GM21619 (cell line): ENCODE results near the gene CHD3.
A peak's percentile ranks its signal among the peaks of the same experiment; 100 is the strongest.
"Not testable (repeated sequence)": the region's sequence is repeated elsewhere in the genome, so short reads cannot be mapped to it uniquely, and the experiment has no call there.

Source experiments
- ATAC-seq: cut with Tn5 transposase; IDR thresholded peaks from one replicate; pipeline ENCODE4 v1.9.1; 2021; ENCODE audit not compliant: unreplicated experiment

Gene CHD3

DNA sequence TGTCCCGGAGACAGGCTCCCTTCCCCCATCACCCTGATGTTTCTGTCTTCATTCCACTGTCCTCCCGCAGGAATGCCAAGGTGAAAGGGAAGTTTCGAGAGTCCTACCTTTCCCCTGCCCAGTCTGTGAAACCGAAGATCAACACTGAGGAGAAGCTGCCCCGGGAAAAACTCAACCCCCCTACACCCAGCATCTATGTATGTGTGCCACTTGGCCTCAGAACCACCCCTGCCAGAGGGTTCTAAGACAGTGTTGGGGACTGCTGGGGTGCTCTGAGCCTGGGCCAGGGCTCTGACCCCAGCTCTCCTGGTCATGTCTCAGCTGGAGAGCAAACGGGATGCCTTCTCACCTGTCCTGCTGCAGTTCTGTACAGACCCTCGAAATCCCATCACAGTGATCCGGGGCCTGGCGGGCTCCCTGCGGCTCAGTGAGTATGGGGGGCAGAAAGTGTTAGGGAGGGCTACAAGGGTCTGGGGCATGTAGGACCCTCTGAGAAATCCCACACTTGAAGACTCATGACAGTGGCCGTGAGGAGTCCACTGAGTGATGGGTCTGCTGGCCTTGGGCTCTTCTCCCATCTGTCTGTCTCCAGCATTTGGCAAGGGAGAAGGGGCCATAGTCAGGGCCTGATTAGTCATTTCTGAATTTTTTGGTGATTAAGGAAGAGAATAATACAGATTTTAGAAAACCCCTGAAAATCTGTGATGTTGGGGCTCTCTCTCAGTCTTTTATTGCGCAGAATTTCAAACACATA is 38.7 kb upstream of the CHD3 start:
- ATAC-seq: no peak

DNA sequence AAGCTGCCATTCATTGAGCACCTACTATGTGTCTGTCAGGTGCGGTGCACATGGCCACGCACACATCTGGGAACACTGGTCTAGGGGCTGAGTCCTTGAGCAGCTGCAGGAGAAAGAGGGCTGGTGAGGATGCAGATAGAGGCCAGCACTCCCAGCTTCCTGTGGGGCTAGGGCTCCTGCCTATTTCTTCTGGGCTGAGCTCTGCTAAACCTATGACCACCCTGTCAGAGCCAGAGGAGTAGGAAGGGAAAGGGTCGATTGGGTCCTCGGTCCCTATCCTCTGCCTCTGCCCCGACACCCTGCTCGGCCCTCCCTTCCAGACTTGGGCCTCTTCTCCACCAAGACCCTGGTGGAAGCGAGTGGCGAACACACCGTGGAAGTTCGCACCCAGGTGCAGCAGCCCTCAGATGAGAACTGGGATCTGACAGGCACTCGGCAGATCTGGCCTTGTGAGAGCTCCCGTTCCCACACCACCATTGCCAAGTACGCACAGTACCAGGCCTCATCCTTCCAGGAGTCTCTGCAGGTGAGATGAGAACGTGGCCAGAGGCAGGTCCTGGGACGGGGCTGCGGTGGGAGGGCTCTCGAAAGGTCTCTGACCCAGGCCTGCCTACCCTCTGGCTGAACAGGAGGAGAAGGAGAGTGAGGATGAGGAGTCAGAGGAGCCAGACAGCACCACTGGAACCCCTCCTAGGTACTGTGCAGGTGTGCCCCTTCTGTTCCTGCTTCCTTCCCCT is 37.7 kb upstream of the CHD3 start:
- ATAC-seq: no peak

DNA sequence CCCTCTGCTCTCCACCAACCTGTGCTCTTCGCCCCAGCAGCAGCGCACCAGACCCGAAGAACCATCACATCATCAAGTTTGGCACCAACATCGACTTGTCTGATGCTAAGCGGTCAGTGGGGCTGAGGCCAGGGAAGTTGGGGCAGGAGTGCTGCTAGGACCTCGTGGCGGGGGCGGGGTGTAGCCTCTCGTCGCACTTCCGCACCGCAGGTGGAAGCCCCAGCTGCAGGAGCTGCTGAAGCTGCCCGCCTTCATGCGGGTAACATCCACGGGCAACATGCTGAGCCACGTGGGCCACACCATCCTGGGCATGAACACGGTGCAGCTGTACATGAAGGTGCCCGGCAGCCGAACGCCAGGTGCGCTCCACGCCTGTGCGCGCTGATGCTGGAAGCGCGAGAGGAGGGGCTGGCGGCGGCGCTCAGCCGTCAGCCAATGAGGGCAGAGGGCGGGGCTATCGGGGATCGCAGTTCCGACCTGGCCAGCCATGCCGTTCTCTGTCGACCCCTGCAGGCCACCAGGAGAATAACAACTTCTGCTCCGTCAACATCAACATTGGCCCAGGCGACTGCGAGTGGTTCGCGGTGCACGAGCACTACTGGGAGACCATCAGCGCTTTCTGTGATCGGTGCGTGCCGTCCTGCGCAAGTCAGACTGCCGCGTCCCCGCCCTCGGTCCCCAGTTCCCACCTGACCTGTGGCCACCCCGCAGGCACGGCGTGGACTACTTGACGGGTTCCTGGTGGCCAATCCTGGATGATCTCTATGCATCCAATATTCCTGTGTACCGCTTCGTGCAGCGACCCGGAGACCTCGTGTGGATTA is 36.9 kb upstream of the CHD3 start:
- ATAC-seq: peak; percentile 59

DNA sequence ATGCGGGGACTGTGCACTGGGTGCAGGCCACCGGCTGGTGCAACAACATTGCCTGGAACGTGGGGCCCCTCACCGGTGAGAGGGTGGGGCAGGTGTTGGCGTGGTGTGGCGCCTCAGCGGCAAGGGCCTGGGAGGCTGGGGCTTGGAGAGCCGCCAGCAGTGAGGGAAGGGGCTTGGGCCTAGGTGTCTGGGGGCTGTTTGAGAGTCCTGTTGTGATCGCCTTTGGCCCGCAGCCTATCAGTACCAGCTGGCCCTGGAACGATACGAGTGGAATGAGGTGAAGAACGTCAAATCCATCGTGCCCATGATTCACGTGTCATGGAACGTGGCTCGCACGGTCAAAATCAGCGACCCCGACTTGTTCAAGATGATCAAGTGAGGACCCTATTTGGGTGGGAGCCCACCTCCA is 36.3 kb upstream of the CHD3 start:
- no peak for ATAC-seq

DNA sequence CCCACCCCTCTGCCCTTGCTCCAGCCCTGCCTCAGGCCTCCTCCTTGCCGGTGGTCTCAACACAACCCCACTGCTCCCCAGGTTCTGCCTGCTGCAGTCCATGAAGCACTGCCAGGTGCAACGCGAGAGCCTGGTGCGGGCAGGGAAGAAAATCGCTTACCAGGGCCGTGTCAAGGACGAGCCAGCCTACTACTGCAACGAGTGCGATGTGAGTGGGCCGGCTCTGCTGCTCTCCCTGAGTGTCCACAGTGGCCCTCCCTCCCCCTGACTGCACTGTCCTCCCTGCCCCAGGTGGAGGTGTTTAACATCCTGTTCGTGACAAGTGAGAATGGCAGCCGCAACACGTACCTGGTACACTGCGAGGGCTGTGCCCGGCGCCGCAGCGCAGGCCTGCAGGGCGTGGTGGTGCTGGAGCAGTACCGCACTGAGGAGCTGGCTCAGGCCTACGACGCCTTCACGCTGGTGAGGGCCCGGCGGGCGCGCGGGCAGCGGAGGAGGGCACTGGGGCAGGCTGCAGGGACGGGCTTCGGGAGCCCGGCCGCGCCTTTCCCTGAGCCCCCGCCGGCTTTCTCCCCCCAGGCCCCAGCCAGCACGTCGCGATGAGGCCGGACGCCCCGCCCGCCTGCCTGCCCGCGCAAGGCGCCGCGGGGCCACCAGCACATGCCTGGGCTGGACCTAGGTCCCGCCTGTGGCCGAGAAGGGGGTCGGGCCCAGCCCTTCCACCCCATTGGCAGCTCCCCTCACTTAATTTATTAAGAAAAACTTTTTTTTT is 35.5 kb upstream of the CHD3 start:
- no peak for ATAC-seq

DNA sequence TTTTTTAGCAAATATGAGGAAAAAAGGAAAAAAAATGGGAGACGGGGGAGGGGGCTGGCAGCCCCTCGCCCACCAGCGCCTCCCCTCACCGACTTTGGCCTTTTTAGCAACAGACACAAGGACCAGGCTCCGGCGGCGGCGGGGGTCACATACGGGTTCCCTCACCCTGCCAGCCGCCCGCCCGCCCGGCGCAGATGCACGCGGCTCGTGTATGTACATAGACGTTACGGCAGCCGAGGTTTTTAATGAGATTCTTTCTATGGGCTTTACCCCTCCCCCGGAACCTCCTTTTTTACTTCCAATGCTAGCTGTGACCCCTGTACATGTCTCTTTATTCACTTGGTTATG is 34.9 kb upstream of the CHD3 start:
- no peak for ATAC-seq

DNA sequence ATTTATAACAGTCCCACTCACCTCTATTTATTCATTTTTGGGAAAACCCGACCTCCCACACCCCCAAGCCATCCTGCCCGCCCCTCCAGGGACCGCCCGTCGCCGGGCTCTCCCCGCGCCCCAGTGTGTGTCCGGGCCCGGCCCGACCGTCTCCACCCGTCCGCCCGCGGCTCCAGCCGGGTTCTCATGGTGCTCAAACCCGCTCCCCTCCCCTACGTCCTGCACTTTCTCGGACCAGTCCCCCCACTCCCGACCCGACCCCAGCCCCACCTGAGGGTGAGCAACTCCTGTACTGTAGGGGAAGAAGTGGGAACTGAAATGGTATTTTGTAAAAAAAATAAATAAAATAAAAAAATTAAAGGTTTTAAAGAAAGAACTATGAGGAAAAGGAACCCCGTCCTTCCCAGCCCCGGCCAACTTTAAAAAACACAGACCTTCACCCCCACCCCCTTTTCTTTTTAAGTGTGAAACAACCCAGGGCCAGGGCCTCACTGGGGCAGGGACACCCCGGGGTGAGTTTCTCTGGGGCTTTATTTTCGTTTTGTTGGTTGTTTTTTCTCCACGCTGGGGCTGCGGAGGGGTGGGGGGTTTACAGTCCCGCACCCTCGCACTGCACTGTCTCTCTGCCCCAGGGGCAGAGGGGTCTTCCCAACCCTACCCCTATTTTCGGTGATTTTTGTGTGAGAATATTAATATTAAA is 34.4 kb upstream of the CHD3 start:
- ATAC-seq: no peak

DNA sequence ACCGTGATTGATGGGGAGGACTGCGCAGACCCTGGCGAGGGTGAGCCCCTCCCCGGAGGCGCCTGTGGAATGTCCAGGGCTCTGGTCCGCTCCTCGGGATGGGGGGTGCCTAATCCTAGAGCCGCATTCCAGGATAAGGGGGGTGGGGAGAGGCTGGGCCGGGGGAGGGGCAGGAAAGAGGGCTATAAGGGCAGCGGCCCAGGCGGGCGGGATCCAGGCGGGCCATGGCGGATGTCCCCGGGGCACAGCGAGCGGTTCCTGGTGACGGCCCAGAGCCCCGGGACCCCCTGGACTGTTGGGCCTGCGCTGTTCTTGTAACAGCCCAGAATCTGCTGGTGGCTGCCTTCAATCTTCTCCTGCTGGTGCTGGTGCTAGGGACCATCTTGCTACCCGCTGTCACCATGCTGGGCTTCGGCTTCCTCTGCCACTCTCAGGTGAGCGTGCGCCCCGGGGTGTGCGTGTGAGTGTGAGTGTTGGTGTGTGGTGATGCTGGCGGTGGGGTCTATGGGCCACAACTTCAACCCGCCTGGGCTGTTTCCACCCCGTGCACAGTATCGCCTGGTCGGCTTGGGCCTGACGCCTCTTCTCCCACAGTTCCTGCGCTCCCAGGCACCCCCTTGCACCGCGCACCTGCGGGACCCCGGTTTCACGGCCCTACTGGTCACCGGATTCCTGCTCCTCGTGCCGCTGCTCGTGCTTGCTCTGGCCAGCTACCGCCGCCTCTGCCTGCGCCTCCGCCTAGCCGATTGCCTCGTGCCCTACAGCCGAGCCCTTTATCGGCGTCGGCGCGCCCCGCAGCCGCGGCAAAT is 33.5 kb upstream of the CHD3 start, which contains the start of gene TMEM88:
TMEM88 (plus strand) TSS at position 216 of the 809 bp plus-strand sequence; CDS start at position 225, 9 bp downstream.
- ATAC-seq: no peak

DNA sequence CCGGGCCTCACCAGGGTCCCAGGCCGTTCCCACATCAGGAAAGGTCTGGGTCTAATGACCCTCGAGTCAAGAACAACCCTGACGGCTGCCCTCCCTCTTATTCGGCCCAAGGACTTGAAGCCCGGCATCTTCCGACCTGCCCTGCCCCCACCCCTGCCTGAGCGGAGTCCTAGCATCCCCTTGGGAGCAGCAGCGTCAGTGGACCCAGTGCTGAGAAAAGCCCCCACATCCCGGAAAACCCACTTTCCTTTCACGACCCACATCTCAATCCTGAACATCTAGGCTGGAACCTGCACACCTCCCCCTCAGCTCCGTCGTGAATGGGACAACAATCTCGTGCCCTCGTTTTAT is 33.0 kb upstream of the CHD3 start:
- no peak for ATAC-seq

DNA sequence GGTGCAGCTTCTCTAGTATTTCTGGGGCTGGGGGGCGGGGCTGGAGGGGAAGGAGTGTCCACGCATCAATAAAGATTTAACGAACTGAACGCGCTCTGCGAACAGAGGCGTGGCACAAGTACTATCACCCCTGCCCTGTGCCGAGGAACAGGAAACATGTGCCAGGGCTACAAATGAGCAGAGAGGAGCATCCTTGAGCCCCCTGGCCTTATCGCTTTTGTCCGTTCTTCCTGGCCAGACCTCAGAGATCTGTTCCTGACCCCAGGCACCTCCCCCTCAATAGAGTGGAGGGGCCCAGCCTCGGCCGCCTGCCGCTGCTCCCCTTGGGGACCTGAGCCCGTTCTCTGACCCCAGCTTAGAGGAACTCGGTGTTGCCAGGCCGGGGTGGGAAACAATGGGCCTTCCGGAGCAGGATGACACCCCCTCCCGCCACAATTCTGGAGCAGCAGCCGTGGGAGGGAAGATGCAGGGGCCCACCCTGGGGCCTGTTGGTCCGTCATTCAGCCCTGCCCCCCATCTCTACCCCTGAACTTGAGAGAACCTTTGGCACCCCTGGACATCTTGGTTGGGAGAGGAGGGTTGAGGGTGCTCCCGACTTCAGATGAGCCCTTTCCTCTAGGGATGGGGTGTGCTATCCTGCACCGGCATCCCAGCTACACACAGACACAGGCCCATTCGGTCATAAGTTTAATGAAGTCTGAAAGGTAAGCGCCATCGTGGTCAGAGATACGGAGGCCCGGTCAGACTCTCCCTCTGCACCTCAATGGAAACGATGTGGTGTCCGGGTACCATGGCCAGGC is 32.4 kb upstream of the CHD3 start:
- ATAC-seq: no peak

DNA sequence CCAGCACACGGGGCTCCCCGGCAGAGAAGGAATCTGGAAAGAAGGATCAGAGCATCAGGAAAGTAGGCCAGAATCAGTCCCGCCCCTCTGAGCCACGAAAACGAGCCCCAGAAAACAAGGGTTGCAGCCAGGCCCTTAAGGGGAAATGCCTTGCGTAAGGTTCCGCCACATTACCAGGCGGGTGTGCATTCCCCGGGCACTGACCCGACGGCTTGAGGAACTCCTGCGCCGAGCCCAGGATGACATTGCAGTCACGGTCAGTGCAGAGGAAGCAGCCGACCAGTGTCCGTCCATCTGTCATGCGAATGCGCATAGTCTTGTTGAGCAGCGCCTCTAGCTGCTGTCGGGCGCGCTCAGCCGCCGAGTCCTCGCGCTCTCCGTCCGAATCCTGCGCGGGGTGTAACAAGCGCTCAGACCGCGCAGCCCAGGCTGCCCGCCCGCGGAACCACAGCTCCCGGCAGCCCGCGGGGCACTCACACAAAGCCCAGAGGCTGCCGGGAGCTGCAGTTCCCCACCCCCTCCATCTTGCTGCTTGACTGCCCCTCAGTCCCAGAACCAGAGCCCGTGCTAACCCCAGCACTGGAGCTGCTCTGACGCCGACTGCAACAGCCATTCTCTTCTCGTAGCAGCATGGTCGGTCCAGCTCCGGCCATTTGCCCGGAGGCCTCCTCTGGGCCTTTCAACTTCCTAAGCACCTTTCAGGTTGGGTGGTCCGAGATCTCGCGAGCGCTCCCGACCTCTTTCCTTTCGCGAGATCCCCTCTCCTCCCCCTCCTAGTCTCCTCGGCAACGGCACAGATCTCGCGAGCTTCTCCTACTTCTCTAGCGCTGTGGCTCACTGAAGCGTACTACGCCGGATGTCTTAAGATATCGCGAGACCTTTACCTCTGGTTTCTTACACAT is 31.5 kb upstream of the CHD3 start, which contains the start of gene NAA38:
NAA38 (minus strand) TSS at position 749 of the 902 bp plus-strand sequence; CDS start at position 653, 96 bp downstream.
- peak; percentile 76 for ATAC-seq

DNA sequence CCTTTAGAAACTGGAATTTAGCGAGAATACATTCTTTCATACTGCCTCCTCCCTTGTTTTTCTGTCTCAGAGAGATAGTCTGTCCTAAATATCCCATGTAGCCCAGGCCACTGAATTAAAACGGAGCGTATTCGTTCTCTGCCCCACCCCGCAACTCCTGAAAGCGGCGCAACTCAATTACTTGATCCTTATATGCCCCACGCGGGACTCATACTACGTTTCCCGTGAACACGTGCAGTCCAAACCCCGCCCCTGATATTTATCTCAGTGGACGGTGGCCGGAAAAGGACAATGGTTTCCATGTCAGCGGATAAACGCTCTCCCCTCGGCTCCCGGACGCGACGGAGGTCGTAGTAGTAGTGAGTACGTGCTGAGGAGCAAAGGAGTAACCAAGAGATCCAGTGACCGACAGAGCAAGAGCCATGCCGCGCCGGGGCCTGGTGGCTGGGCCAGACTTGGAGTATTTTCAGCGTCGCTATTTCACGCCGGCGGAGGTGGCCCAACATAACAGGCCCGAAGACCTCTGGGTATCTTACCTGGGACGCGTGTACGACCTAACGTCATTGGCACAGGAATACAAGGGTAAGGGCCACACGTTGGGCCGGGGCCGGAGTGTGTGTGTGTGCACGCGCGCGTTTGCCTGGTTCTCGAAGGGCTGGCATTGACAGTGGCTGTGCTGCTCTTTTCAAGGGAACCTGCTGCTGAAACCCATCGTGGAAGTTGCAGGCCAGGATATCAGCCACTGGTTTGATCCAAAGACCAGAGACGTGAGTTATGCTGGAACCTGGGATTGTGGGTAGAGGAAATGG is 30.7 kb upstream of the CHD3 start, which contains the start of gene CYB5D1:
CYB5D1 (plus strand) TSS at position 291 of the 809 bp plus-strand sequence; CDS start at position 423, 132 bp downstream.
- ATAC-seq: peak; percentile 29

DNA sequence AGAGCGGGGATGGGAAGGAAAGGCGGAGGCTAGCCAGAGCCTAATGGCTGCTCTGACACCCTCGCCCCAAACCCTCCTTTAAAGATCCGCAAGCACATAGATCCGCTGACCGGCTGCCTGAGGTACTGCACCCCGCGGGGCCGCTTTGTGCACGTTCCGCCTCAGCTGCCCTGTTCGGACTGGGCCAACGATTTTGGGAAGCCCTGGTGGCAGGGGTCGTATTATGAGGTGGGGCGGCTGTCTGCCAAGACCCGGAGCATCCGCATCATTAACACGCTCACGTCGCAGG is 30.1 kb upstream of the CHD3 start:
- ATAC-seq: no peak

DNA sequence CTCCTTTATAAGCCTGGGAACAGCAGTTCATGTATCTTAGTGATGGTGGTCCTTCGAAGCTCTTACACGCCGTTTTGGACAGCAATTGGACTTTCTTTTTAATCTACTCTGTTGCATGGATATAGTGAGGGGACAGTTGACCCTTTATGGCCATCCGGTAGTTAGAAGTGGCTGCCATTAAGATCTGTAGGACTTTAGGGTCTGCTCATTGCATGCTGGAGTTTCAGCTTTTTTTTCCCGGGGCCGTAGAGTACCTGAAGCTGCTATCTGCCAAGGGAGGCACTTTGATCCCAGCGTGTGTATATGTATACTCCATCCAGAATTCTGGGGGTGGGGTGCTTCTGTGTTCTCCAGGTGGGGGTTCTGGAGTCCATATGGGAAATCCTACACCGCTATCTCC is 29.6 kb upstream of the CHD3 start:
- ATAC-seq: no peak

DNA sequence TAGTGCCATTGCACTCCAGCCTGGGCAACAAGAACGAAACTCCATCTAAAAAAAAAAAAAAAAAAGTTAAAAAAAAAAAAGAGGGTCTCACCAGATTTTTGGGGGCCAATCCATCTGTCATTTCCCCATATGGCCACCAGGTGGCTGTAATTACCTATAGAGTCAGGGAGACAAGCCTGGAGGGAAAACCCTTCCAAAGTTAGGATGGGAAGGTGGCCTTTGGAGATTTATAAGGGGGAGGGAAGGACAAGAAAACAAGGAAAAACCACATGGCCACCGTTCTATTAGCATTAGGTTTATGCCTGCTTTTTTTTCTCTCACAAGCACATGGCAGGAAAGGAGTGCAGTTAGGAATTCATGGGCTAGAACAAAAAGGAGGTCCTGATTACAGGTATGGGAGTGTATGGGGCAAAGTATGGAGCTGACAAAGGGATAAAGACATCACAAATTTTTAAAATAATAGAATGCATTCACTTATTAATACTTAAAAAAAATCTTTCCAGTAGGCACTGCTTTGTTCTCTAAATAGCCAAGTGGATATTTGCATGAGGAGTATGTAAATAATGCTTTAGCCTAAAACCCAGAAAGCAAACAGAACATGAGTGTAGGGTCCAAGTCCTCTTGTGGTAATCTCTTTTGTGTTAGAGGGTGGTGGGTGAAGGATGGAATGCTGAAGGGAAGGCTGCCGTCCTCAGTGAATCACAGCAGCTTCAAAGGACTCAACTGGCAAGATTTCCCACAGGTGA is 25.7 kb upstream of the CHD3 start:
- ATAC-seq: no peak

DNA sequence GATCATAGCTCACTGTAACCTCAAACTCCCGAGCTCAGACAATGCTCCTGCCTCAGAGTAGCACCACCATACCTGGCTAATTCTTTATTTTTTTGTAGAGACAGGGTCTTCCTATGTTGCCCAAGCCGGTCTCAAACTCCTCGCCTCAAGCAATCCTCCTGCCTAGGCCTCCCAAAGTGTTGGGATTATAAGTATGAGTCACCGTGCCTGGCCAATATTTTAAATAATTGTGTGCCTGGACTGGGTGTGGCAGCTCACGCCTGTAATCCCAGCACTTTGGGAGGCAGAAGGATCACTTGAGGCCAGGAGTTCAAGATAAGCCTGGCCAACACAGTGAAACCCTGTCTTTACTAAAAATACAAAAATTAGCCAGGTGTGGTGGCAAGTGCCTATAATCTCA is 24.2 kb upstream of the CHD3 start:
- ATAC-seq: not testable (repeated sequence)
